NCI-H2081 treated with DMSO at 0.1 percent for 48 hours (cell line): Measurements from ENCODE around the gene XXYLT1.

Experiments used
- DNase-seq: peaks from one replicate; lab custom pipeline; 2025; lab: John Stamatoyannopoulos, UW

XXYLT1 gene

DNA sequence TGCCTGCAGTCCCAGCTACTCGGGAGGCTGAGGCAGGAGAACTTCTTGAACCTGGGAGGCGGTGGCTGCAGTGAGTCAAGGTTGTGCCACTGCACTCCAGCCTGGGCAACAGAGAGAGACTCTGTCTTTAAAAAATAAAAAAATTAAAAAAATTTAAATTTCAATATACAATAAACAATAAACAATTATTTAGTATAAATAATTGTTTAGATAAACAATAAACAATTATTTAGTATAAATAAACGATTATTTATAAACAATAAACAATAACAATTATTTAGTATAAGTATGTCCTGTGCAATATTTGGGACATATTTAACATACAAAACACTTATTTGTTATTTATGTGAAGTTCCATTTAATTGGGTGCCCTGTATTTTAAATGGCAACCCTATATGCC, 119.6 kb downstream of the XXYLT1 start:
- DNase-seq = no peak

DNA sequence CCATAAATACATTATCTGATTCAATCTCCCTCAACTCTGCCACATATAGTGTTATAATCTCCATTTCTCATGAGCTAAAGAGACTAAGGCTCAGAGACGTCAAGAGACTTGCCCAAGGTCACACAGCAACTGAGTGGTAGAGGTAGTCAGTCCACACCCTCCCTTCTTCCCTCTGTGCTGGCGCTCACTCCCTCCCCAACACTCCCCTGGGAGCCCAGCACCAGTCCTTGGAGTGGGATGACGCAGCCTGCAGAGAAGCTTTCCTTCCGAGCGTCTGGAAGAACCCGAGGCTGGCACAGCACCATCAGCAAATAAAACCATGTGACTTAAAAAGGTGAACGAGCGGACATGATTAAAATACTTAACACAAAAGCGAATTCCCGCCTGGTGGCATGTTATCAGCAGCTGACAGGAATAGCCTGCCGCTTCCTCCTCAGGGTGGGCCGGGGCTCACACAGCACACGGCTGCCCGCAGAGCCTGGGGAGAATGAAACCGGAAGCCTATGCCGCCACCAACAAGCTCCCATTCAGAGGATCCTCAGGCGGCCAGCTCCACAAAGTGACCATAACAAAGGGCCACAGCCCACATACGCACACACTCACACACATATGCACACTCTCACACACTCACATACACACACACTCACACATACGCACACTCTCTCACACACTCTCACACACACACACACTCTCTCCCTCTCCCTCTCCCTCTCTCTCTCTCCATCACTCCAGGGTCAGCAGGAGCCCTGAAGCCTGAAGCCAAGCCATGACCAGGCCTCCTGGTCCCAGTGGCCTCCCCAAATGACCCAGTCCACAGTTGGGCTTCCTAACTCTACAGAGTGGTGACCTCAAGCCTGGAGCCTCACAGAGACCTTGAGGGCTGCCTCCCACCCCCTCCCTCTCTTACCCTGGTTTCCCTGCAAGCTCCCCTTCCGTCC, 120.5 kb downstream of the XXYLT1 start:
- no peak for DNase-seq

DNA sequence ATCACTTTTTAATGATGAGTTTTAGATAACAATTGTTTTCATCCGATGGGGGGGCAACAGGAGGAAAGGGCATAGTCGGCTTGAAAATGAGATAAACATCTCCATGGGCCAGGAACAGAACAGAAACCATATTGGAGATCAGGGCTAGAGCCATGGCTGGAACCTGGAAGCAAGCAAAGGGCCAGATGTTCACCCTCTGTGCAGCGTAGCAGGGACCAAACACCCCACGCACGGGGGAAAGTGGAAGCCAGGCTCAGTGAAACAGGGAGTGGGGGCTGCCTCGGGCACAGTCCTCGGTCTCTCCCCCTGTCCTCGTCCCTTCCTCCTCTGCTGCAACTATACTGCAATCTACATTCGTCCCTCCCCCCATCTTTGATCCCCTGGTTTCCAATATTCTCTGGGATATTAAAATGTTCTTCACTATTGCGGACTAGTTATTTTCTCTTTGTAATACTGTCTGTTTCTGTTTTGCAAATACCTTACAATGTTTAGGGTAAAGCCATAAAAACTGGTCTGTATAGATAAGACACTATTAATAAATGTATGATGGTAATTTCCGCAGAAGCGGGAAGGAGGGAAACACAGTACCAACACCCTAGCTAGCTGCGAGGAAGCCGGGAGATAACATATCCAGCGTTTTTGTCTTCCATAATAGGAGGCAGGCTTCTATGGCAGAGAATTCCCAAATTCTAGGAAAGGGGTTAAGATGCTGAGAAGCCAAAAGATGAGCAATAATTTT, 121.5 kb downstream of the XXYLT1 start:
- no peak for DNase-seq

DNA sequence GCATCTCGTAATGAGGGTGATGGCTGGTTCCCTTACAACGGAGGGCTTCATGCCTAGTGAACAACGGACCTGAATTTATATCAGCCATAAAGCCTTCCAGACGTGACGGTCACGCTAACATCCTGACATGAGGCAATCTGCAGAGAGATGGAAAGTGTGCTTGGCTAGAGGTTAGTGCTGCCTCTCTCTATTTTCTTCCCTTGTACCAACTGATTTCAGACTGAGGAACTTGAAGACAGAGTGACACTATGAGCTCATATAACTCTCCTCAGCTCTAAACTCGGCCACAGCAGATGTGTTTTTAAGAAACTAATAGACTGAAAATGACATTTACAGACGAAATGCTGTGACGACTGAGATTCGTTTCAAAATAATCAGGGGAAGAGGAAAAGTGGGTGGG, 122.4 kb downstream of the XXYLT1 start:
- DNase-seq = no peak

DNA sequence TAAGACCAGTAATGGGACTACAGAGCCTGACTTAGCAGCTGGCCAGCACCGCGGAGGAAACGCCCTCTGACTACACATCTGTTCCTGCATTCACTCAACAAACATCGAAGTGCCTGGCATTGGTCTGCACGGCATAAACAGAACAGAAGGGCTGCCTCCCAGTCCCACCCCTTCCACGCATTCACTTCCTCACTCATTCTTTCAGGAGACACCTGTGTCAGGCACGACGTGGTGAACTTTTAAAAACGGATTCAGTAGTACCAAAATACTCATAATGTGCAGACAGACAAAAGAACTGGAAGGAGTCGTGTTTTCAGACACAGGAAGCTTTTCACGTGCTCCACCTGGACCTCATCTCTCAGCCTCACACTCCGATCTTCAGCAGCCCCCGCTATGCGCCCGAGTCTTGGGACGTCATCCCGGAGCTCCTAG, 123.3 kb downstream of the XXYLT1 start:
- DNase-seq = no peak

DNA sequence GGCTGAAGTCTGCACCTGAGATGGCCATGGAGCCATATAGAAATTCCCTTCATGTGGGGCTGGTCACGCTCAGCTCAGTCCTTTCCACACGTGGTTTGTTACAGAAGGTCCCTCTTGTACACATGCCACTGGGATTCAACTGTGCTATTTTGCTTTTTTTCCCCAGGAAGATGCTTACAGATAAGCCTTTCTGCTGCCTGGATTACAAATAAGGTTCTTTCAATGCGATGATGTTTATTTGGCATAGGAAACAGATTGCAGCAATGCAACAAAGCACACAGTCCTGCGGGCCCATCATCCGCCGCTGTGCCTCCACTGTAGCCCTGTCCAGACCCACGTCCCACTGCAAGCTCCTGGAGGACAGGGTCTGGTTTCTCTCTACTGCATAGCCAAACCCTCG, 124.8 kb downstream of the XXYLT1 start:
- no peak for DNase-seq

DNA sequence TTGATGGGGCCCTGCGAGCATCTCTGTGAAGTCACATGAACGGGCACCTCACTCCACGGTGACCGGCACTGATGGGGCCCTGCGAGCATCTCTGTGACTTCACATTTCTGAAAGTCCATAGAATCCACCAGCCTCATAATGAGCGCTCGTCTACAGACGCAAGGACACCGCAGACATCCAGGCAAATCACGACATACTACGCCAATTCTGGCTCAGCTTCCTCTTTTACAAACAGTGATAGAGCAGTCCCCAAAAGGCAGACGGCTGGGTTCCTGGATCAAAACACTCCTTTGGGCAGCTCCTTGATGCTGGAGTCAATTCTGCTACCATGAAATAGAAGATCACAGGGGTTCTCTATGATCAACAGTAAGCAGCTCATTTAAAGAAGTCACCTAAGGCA, 125.4 kb downstream of the XXYLT1 start:
- no peak for DNase-seq

DNA sequence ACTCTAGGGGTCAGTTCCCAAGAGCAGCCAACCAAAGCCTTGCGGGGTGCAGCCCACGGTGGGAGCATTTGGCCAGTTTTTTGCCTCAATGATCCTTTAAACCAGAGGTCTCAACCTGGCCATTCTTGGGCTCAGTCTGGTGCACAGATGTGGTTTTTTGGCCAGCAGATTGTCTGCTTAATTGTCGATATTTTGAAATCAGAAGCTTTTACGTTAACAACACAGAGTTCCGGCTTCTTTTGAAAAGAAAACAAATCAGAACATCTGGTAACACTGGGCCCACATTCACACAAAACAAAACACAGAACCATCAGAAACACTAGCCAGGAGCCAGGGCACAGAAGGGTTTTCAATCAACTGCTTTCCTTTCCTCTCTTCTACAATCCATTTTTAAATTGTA, 127.7 kb downstream of the XXYLT1 start:
- DNase-seq = no peak

DNA sequence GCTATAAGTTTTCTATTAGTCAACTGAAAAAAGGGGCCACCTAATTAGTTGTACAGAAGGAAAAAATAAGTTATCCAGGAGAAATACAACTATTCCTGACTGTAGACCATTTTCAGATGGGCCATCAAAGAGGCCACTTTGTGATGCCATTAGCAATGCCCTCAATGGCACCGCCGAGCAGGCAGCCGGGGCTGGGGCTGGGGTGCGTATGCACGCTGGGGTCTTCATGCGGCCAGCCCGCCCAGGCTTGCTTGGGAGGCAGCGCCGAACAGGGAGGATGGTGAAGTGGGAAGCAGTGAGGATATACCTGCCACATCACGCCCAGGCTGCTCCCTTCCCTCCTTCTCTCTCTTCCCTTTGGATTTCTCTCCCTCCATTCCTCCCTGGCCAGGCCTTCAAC, 128.4 kb downstream of the XXYLT1 start:
- DNase-seq = no peak

DNA sequence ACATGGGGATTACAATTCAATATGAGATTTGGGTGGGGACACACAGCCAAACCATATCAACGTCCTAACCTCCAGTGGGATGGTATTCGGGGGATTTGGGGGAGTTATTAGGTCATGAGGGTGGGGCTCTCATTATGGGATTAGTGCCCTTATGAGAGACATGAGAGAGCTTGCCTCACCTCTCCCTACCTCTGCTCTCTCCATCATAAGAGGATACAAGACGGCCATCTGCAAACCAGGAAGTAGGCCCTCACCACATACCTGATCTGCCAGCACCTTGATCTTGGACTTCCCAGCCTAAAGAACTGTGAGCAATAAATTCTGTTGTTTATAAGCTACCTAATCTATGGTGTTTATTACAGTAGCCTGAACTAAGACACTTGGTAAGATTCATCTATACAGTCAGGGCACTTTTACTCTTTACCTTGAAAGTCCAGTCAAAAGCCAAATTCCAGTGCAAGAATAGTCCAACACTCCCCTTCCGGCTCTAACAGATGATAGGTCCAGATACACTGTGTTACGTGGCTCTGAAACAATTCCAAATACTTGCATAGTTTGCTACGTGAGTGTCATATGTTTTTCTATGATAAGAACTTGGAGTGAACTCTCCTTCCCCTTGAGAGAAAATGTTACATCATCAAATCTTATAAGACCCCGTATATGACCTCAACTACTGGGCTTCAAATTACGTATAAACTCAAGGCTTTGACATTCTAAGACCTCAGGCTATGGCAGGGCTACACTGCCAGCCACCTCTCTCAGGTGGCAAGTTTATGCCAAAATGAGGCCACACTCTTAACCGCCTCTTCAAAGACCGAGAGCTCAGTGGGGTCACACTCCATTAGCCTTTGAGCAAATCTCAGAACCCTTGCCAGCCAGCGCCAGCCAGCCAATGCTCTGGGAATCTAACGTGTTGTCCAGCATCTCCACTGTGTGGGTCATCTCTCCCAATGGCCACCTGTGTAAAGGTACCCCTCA, 129.9 kb downstream of the XXYLT1 start:
- no peak for DNase-seq

DNA sequence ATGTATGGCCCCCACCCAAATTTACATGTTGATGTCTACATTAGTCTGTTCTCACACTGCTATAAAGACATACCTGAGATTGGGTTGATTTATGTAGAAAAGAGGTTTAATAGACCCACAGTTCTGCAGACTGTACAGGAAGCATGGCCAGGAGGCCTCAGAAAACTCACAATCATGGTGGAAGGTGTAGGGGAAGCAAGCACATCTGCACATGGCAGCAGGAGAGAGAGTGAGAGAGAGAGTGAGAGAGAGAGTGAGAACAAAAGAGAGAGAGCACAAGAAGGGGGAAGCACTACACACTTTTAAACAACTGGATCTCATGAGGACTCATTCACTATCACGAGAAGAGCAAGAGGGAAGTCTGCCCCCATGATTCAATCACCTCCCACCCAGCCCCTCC, 130.5 kb downstream of the XXYLT1 start:
- no peak for DNase-seq

DNA sequence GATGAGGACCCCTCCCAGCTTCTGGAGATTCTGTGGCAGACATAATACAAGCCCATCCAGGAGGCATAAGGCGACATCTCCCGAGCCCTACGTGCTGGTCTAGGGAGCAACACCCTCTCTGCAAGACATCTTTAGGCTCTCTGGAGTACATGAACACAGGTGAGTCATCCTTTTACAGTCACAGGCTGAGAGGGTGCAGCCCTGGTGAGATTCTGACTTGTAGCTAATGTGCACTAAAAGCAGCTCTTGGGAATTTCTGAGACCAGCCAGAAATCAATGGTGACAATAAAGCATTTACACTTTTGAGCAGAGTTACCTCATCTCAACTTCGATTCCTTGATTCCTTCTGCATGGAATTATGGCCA, 131.1 kb downstream of the XXYLT1 start:
- DNase-seq = no peak

DNA sequence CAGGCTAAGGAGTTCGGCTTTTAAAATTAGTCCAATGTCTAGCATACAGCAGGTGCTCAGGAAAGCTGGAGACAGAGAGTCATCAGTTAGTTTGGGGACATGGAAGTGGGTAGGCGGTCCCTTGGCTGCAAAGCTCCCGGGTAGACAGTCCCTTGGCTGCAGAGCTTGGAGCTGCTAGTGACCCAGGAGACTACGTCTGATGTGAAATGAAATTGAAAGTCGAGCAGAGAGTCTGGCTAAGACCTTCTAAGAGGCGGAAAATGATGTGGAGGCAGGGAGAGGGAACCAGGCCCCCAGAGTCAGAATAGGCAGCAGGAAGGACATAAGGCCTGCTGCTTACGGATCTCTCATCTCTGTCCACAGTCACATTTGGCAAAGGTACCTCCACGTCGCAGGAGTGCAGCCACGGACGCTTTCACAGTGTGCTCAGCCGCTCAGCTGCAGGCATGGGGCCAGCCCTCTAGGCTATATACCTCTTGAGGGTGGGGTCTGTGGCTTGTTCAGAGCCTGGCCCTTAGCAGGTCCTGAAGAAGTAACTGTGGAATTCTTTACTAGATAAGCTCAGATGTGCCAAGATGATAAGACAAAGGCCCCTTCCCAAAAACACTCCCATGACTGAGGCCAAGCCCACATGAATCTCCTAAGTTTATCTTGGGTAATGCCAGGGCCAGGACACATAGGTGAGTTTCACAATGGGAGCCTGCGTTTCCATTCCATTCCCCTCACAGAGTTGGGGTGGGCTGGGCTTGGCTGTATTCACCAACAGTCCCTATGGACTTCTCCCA, 131.7 kb downstream of the XXYLT1 start:
- DNase-seq = no peak

DNA sequence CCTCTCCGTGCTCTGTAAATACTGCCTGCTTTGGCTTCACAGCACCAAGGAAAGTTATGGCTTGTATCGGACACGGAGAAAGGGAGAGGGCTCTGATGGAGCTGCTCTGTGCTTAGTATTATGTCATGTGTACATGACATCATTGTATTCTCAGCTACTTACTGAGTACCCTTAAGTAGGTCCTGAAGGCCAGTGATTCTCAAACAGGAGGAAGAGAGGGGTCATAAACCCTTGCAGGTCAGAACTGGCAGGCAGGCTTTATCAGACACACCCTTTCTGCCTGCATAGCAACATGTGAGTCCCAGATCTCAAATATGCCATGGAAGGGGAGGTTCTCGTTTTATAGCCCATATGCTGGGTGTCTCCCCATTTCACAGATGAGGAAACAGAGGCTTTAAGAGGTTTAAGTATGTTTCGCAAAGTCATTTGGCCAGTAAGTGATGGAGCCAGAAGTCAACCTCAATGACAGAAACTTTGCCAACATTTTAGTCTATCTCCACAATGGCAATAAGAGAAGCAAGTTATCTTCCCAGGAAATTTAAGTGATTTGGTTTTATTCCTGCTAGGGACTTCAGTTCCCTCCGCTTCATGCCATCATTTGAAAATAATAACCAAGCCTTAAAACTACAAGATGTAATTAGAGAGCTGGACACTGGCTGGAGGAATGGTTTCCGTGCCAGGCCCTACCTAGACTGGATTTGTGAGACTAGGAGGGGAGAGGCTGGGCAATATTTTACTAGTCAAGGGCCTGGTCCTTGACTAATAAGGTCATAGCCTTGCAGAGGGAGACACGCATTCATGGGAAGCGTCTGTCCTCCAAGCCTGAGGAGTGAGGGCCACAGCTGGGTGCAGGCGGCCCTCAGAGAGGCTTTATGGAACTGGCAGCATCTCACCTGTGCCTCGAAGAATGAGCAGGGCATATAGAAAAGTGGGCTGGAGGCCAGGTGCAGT, 133.0 kb downstream of the XXYLT1 start:
- no peak for DNase-seq

DNA sequence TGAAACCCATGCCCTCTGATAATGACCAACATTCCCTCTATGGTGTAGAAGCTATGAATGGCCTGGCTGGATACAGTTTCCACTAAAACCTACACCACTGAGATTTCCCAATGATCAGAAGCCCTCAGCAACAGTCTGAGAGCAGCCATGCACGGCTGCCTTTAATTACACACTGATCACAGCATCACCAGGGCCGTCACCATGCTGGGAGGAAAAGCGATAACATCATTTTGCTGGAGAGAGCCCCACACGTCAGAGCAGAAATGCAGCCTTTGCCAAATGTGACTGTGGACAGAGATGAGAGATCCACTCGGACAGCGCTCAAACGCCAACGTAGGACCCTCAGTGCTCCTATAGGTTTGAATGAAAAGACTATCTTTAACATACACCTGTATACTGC, 135.0 kb downstream of the XXYLT1 start:
- DNase-seq = no peak

DNA sequence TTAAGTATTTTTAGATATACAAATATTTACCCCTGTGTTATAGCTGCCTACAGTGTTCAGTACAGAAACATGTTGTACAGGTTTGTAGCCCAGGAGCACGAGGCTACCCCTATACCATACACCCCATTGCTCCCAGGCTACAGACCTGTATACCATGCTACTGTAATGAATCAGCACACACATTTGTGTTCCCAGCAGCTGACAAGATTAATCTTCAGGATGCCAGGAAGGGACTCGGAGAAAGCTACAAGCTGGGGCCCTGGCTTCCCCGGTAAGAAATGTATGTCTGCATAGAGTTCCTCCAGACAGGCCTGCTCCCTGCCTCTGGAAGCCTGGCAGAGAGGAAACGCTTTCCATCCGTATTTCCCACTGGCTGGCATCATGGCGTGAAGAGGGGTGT, 136.5 kb downstream of the XXYLT1 start:
- DNase-seq = no peak

DNA sequence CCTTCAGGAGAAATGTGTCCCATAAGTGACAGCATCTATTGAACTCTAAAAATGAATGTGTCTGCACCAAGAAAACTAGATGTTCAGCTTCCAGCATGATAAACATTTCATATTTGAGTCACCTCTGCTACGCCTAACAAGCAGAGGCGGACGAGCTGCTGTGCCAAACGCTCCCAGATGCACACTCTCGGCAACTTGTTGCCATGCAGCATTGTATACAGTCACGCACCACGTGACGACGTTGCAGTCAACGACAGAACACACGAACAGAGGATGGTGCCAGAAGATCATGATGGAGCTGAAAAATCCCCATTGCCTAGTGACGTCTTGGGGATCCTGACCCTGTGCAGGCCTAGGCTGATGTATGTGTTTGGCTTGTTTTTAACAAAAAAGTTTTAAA, 137.5 kb downstream of the XXYLT1 start:
- peak; percentile 60 for DNase-seq

DNA sequence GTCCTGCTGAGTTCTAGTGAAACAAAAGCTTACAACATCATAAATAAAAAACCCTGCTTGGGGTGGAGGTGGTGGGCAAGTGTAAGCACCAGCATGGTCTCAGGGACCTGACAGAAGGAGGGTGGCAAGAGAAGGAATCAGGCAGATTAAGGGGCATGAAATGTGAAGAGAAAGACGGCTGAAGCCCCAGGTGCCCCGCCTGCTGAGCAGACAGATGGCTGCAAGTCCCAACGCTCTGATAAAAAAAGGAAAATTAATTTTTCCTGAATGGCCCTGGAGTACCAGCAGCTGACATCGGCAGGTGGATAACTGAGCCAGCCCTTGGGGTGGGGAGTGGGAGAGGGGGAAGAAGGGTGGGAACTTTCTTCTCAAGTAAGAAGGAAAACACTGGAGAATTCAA, 137.9 kb downstream of the XXYLT1 start:
- DNase-seq = no peak

DNA sequence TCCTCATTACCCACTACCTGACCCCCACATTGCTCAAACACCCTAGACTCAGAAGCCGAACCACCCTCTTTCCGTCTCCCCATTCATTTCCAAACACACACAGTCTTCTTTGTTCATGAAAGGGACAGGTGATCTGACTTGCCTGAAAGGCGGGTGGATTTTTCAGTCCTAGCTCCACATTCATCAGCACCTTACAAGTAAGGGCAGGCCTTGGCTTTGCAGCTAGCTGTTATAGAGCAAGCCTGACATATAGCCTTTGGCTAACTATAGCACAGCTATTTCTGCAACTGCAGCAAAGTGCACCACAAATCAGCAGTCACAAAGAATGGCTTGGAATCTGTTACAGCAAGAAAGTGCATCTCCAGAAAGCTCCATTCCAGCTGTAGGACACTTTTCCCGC, 139.8 kb downstream of the XXYLT1 start:
- no peak for DNase-seq
